K562 (cell line): ENCODE results near the gene NEK2. TPM values are rescaled to one million over a fixed set of nuclear protein-coding genes. Genes with fewer than 3 reads are reported as not detected.

Experiments used
- CEBPG ChIP-seq, 3 experiments: fragments of 200-800 bp in 1 of 3; sonication (Bioruptor generic) in 1 of 3; sonication (generic) in 1 of 3; formaldehyde crosslinking in 1 of 3; IDR thresholded peaks in 2 of 3; conservative IDR thresholded peaks in 1 of 3; 2 replicates each; pipeline versions ENCODE4 v1.6.1 to v1.8.0; 2016 to 2022; ENCODE audit warnings: missing compliant biosample characterization in 2 of 3, missing genetic modification characterization in 2 of 3, mild to moderate bottlenecking in 1 of 3, missing genetic modification reagents in 1 of 3
- CREB1 ChIP-seq, 2 experiments: sonication (generic) in 1 of 2; formaldehyde crosslinking in 1 of 2; IDR thresholded peaks; 2 replicates each; pipeline versions ENCODE4 v1.6.1 to v1.8.0; 2012 to 2022; ENCODE audit warnings: inconsistent platforms in 1 of 2, mild to moderate bottlenecking in 1 of 2, missing genetic modification reagents in 1 of 2, moderate library complexity in 1 of 2
- ETS2 ChIP-seq: IDR thresholded peaks from 2 replicates; pipeline ENCODE4 v1.6.1; 2016; ENCODE audit warnings: borderline replicate concordance, missing genetic modification characterization, mild to moderate bottlenecking, moderate library complexity, missing compliant biosample characterization; ENCODE audit not compliant: poor library complexity, severe bottlenecking
- GTF2F1 ChIP-seq: IDR thresholded peaks from 2 replicates; pipeline ENCODE4 v1.6.1; 2011; ENCODE audit warnings: low read depth, low read length, improper control_type of control experiment
- KLF10 ChIP-seq: fragments of 250-450 bp; sonication (Bioruptor Pico); IDR thresholded peaks from 2 replicates; pipeline ENCODE4 v1.6.1; 2021; ENCODE audit warnings: matching md5 sums
- MCM5 ChIP-seq: fragments of 450-650 bp; IDR thresholded peaks from 2 replicates; pipeline ENCODE4 v1.6.1; 2016; ENCODE audit warnings: low read depth
- MTF1 ChIP-seq: fragments of 250-450 bp; sonication (Bioruptor Pico); IDR thresholded peaks from 2 replicates; pipeline ENCODE4 v1.9.0; 2021; ENCODE audit warnings: moderate library complexity, mild to moderate bottlenecking, inconsistent platforms, borderline replicate concordance
- MYNN ChIP-seq, 2 experiments: sonication (generic); formaldehyde crosslinking in 1 of 2; IDR thresholded peaks; 2 replicates each; pipeline versions ENCODE4 v1.5.0 to v1.6.1; 2016 to 2020; ENCODE audit warnings: antibody characterized with exemption in 1 of 2, missing genetic modification reagents in 1 of 2
- NEUROD1 ChIP-seq: fragments of 150-350 bp; IDR thresholded peaks from 2 replicates; pipeline ENCODE4 v1.6.1; 2014; ENCODE audit warnings: borderline replicate concordance, low read length, low read depth; ENCODE audit not compliant: partially characterized antibody
- NFE2L1 ChIP-seq: fragments of 450-650 bp; IDR thresholded peaks from 2 replicates; pipeline ENCODE4 v1.6.1; 2016; ENCODE audit warnings: missing genetic modification characterization, low read depth, mild to moderate bottlenecking, missing compliant biosample characterization, moderate library complexity, borderline replicate concordance
- NFYB ChIP-seq: IDR thresholded peaks from 2 replicates; pipeline ENCODE4 v1.6.1; 2011; ENCODE audit warnings: mild to moderate bottlenecking, moderate library complexity; ENCODE audit not compliant: insufficient read length; ENCODE audit errors: extremely low read depth
- PCBP2 ChIP-seq: fragments of 200-400 bp; formaldehyde crosslinking; IDR thresholded peaks from 2 replicates; pipeline ENCODE4 v1.6.1; 2018; ENCODE audit warnings: low read length, low read depth, mild to moderate bottlenecking, moderate library complexity; ENCODE audit not compliant: poor library complexity, severe bottlenecking
- SRF ChIP-seq, 2 experiments: fragments of 250-450, 450-650 bp in 1 of 2; sonication (Bioruptor Pico) in 1 of 2; sonication (generic) in 1 of 2; formaldehyde crosslinking; IDR thresholded peaks; 2 replicates each; pipeline versions ENCODE4 v1.5.0 to v1.5.1; 2020 to 2022; ENCODE audit warnings: mild to moderate bottlenecking in 1 of 2, missing genetic modification reagents in 1 of 2
- SRSF1 ChIP-seq: fragments of 200-400 bp; formaldehyde crosslinking; IDR thresholded peaks from 2 replicates; pipeline ENCODE4 v1.6.1; 2017; ENCODE audit warnings: mild to moderate bottlenecking, low read depth, low read length, moderate library complexity
- TEAD2 ChIP-seq: fragments of 450-650 bp; IDR thresholded peaks from 2 replicates; pipeline ENCODE4 v1.6.1; 2016; ENCODE audit warnings: missing genetic modification characterization, control low read depth, missing compliant biosample characterization
- XRCC5 ChIP-seq: fragments of 200-400 bp; formaldehyde crosslinking; IDR thresholded peaks from 2 replicates; pipeline ENCODE4 v1.6.1; 2017; ENCODE audit warnings: low read depth, mild to moderate bottlenecking, low read length
- YBX1 ChIP-seq: fragments of 450-650 bp; IDR thresholded peaks from 2 replicates; pipeline ENCODE4 v1.7.1; 2016; ENCODE audit warnings: mild to moderate bottlenecking
- ZNF766 ChIP-seq: fragments of 200-800 bp; sonication (Bioruptor generic); conservative IDR thresholded peaks from 2 replicates; pipeline ENCODE4 v1.6.1; 2016; ENCODE audit warnings: missing genetic modification characterization, missing compliant biosample characterization
- ZSCAN32 ChIP-seq: fragments of 450-650 bp; formaldehyde crosslinking; IDR thresholded peaks from 2 replicates; pipeline ENCODE4 v1.4.0; 2020; ENCODE audit warnings: mild to moderate bottlenecking, moderate library complexity
- polyA plus RNA-seq, 8 experiments: library from polyadenylated mRNA; depleted of rRNA in 4 of 8; stranded (reverse) in 5 of 8; unstranded in 3 of 8; fragments of >200 nt; fragmentation: Nextera tagmentation in 2 of 8; fragmentation: Illumina TruSeq in 1 of 8; extraction: Ambion mirVana in 2 of 8; extraction: Trizol in 1 of 8; gene quantifications; 2 replicates each; pipeline versions ENCODE4 v1.2.1 to v1.2.3, GENCODE V29; 2011 to 2014; ENCODE audit warnings: inconsistent platforms in 1 of 8, missing spikeins in 1 of 8
- total RNA-seq, 7 experiments: library from RNA; depleted of rRNA in 6 of 7; stranded (reverse); fragments of >200 nt in 6 of 7; fragmentation: Illumina TruSeq in 2 of 7; extraction: Trizol in 2 of 7; gene quantifications; 2 replicates each; pipeline versions ENCODE4 v1.2.1 to v1.2.3, GENCODE V29; 2011 to 2021; ENCODE audit warnings: low replicate concordance in 1 of 7
- TF ChIP-seq, protein P1 (sequence below): fragments of 450-650 bp; conservative IDR thresholded peaks from 2 replicates; pipeline ENCODE4 v1.6.1; 2016; ENCODE audit warnings: missing genetic modification characterization, low read depth, mild to moderate bottlenecking, control low read depth, missing compliant biosample characterization
- TF ChIP-seq, protein P2 (sequence below): fragments of 150-350 bp; conservative IDR thresholded peaks from 2 replicates; pipeline ENCODE4 v1.6.1; 2014; ENCODE audit warnings: low read length
- TF ChIP-seq, protein P3 (sequence below): fragments of 450-650 bp; IDR thresholded peaks from 2 replicates; pipeline ENCODE4 v1.6.1; 2018; ENCODE audit warnings: mild to moderate bottlenecking, low read depth; ENCODE audit not compliant: partially characterized antibody

The NEK2 gene
- total and polyA plus RNA-seq, 9 of the 15 experiments (the other 6 are each of a cell fraction or from before 2014, with no cell fraction given) = 30.0 to 74.7 (median 66.4) TPM

DNA sequence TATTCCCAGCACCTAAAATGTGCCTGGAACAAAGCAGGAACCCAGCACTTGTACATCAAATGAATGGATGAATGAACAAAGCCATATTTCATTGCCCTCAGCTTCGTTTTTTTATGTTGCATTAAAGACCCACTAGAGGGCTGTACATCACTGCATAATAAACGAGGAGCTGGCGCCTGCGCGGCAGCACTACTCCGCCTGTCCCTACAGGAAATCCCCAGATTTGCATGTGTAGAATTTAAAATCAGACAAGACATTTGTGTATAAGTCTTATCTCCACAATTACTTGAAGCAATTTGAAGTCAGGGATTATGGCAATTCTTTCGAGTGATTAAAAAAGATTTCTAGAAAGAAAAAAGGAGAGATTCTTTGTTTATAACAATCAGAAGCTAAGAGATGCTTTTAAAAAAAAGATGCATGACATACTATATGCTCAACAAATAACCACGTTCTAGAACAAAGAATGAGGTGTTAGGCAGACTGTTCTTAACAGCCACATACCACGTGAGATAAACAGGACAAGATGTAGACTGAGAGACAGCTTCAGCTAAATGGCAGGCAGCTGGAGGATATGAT lies 5.4 kb upstream of the NEK2 start (continued):
- TF ChIP-seq, protein P1, sequence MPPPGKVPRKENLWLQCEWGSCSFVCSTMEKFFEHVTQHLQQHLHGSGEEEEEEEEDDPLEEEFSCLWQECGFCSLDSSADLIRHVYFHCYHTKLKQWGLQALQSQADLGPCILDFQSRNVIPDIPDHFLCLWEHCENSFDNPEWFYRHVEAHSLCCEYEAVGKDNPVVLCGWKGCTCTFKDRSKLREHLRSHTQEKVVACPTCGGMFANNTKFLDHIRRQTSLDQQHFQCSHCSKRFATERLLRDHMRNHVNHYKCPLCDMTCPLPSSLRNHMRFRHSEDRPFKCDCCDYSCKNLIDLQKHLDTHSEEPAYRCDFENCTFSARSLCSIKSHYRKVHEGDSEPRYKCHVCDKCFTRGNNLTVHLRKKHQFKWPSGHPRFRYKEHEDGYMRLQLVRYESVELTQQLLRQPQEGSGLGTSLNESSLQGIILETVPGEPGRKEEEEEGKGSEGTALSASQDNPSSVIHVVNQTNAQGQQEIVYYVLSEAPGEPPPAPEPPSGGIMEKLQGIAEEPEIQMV = no peak
- TF ChIP-seq TEAD2 (tag) = no peak
- no peak for TF ChIP-seq SRSF1
- no peak for TF ChIP-seq GTF2F1
- no peak for TF ChIP-seq KLF10 (CRISPR knock-in tag)
- no peak for TF ChIP-seq CREB1 (IDR thresholded peaks at IDR 0.05)
- TF ChIP-seq CREB1 (CRISPR knock-in tag; IDR thresholded peaks at IDR 0.05) = no peak
- no peak for TF ChIP-seq MYNN (IDR thresholded peaks at IDR 0.05)
- TF ChIP-seq MYNN (CRISPR knock-in tag; IDR thresholded peaks at IDR 0.05) = no peak
- TF ChIP-seq CEBPG (CRISPR knock-in tag; IDR thresholded peaks at IDR 0.05) = no peak
- no peak for TF ChIP-seq CEBPG (tag; conservative IDR thresholded peaks at IDR 0.05 in 1 of 2, IDR thresholded peaks at IDR 0.05 in 1 of 2)
- TF ChIP-seq SRF (CRISPR knock-in tag; IDR thresholded peaks at IDR 0.05) = no peak
- TF ChIP-seq XRCC5 = no peak
- no peak for TF ChIP-seq NFE2L1 (tag)
- no peak for TF ChIP-seq ZSCAN32 (CRISPR knock-in tag)
- TF ChIP-seq MCM5 = no peak
- TF ChIP-seq ZNF766 (CRISPR knock-in tag) = no peak
- no peak for TF ChIP-seq ETS2 (tag)
- no peak for TF ChIP-seq MTF1 (CRISPR knock-in tag)
- no peak for TF ChIP-seq YBX1
- TF ChIP-seq, protein P2, sequence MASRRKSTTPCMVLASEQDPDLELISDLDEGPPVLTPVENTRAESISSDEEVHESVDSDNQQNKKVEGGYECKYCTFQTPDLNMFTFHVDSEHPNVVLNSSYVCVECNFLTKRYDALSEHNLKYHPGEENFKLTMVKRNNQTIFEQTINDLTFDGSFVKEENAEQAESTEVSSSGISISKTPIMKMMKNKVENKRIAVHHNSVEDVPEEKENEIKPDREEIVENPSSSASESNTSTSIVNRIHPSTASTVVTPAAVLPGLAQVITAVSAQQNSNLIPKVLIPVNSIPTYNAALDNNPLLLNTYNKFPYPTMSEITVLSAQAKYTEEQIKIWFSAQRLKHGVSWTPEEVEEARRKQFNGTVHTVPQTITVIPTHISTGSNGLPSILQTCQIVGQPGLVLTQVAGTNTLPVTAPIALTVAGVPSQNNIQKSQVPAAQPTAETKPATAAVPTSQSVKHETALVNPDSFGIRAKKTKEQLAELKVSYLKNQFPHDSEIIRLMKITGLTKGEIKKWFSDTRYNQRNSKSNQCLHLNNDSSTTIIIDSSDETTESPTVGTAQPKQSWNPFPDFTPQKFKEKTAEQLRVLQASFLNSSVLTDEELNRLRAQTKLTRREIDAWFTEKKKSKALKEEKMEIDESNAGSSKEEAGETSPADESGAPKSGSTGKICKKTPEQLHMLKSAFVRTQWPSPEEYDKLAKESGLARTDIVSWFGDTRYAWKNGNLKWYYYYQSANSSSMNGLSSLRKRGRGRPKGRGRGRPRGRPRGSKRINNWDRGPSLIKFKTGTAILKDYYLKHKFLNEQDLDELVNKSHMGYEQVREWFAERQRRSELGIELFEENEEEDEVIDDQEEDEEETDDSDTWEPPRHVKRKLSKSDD = no peak
- TF ChIP-seq NFYB = no peak
- no peak for TF ChIP-seq PCBP2
- TF ChIP-seq, protein P3, sequence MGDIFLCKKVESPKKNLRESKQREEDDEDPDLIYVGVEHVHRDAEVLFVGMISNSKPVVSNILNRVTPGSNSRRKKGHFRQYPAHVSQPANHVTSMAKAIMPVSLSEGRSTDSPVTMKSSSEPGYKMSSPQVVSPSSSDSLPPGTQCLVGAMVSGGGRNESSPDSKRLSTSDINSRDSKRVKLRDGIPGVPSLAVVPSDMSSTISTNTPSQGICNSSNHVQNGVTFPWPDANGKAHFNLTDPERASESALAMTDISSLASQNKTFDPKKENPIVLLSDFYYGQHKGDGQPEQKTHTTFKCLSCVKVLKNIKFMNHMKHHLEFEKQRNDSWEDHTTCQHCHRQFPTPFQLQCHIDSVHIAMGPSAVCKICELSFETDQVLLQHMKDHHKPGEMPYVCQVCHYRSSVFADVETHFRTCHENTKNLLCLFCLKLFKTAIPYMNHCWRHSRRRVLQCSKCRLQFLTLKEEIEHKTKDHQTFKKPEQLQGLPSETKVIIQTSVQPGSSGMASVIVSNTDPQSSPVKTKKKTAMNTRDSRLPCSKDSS = no peak
- TF ChIP-seq NEUROD1 = no peak
